NCI-H526 (cell line): ENCODE measurements around the gene CDKL2.
"Not testable (repeated sequence)": the region's sequence is repeated elsewhere in the genome, so short reads cannot be mapped to it uniquely, and the experiment has no call there.

ENCODE experiments used
- DNase-seq, 2 experiments: peaks; one replicate each; lab custom pipeline; 2025; lab: John Stamatoyannopoulos, UW

CDKL2 gene

DNA sequence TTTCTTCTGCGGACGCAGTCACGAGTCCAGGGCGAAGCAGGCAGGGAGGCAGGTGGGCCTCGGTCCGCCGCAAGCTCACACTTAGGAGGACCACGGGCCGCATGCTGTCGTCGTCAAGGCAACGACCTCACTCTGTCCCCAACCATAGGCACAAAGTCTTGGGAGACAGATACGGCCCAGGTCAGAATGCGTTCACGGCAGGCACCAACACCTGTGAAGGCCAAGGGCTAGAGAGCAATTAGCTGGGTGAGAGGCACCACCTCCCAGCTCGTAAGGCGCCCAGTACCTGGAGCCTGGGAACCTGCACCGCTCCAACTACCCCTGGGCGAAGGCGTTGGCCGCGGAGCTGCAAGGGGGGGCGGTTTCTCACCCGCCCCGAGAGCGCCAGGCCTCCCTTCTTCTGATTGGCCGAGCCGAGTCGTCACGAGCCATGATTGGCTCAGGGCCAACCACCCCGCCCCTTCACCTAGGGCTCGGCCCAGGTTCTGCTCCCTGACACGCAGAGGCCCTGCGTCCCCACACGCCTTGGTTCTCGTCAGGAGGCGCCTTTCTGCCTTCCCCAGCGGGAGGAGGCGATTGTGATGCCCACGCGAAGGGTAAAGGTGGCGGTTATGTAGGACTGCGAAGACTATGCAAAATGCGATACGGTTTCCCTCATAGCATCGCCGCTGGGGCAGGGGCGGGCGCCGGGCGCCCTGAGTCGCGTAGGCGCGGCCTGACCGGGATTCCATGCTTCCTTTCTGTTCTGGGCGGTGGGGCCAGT lies at the start of gene CDKL2:
Gene CDKL2 (minus strand): TSS at position 355 of the 763 bp plus-strand sequence. CDS start 4,540 bp downstream, outside the sequence.
- peak; percentile 62 to 90 for DNase-seq

DNA sequence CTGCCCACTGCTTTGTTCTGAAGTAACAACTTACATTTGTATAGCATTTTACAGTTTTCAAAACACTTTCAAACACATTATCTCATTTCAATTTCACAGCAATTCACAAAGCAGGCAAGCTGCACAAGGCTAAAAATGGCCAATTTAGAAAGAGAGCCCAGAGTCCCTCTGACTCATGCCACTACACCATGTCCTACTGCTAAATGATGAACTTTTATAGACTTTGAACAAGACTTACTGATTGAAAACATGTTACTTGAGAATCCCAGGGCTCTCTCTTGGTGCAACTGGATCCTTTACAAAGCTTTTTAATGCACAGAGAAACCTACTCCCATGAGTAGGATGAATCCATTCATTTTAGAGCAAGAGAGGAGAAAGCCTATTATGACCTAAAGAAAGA lies 48.6 kb upstream of the CDKL2 start:
- DNase-seq, result no peak

DNA sequence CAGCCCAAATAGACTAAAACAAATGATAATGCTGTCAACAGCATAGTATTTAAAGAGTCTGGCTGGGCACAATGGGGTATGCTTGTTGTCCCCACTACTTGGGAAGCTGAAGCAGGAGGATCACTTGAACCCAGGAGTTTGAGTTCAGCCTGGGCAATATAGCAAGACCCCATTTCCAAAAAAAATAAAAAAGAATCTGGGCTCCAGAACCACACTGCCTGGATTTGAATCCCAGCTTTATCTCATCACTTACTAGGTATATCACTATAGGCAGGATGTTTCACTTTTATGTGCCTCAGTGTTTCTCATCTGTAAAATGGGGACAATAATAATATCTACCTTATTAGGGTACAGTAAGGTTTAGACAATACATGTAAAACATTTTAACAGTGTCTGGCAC lies 48.1 kb upstream of the CDKL2 start:
- no peak for DNase-seq

DNA sequence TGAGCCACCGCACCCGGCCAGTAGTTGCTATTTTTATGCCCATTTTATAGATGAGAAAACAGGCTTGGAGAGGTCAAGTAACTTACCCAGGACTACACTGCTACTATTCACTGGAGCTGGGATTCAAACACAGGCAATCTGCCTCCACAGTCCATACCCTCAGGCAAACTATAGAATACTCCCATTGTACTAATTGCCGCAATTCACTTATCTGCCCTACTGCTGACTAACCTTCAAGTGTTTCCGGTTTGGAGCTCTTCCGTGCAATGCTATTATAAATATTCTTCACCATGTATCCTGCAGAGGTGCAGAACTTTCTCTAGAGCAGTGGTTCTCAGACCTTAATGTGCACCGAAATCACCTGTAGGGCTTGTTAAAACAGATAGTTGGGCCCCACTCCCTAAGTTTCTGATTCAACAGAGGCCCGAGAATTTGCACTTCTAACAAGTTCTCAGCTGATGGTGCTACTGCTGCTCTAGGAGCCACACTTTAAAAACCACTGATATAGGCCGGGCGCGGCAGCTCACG lies 44.7 kb upstream of the CDKL2 start:
- DNase-seq, result no peak

DNA sequence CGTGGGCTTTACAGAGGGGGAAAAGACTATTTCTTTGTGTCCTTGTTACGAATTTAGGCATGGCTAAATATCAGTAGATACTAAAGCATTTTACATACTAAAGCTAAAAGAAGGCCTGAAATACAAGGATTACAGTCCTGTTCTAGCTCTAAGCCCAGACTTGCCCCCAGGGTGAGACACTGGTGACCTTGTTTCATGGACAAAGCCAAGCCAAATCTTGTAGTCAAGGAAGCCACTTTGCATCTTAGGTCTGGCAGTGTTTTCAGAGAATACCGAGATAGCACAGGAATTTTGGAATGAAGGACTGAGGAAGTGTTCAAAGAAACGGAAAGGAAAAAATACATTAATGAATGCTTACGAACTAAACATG lies 43.6 kb upstream of the CDKL2 start:
- peak in 1 of 2 experiments; percentile 22 for DNase-seq

DNA sequence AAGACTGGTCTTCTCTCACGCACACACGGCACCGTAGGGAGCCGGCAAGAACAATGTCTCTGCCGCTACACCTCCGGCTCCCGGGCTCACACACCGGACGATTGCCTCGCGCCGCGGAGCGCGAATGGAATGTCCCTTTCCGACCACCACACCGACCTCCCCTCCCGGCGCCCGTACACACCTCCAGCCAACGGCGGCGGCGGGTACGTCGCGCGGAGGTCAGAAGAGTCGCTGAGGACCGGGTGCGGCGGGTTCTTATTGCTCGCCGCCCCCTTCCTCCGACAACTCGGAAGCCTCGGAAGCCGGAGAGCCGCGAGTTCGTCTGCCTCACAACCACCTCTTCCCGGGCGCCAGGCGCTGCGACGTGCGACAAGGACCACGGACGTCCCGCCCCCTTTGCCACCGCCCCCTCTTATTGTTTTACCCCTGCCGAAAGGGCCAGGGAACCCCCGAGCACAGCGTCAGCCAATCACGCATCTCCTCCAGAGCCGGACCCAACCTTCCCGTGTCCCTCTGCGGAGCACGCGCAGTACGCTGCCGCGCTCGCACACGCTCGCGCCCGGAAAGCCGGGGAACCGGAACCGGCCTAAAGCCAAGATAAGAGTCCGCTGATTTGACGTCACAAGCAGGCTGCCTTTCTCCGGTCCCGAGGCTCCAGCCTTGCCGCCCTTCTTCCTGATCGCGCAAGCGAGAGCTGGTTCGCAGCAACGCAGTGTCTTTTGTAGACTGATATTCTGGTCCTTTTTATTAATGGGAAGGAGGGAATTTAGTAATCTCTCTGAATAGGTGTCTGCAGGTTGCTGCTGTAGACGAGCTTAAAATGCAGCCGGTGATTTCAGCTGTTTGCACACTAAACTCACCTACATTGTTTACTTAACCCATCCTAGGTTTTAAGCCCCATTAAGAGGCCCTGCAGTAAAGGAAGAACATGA lies 43.0 kb upstream of the CDKL2 start, which contains the start of gene G3BP2:
Gene G3BP2 (minus strand): TSS at position 385 of the 932 bp plus-strand sequence. CDS start 11,386 bp downstream, outside the sequence.
- DNase-seq, result peak; percentile 93 to 97

DNA sequence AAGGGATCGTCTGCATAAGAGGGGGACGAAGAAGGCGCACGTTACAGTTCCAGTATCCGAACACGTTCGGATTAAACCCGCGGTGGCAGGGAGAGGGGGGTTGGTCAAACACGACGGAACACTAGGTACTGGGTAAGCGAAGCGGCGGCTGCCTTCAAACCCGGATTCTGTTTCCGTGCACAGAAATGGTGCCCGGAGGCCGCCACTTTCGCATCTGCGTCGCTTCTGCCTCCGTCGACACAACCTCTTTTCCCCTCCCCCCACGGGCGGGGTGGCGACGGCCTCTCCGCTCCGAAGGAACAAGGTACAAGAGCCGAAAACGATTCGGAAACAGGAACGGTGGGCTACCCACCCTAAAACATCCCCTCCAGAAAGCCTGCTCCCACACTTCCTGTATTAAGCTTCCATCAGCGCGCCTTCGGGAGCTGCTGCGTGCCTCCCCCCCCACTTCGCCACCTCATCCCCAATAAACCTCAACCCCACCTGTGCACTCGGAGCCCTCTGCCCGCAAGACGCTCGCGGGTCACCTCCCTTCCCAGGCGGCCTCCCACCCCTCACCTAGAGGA lies 42.2 kb upstream of the CDKL2 start:
- peak; percentile 28 to 61 for DNase-seq

DNA sequence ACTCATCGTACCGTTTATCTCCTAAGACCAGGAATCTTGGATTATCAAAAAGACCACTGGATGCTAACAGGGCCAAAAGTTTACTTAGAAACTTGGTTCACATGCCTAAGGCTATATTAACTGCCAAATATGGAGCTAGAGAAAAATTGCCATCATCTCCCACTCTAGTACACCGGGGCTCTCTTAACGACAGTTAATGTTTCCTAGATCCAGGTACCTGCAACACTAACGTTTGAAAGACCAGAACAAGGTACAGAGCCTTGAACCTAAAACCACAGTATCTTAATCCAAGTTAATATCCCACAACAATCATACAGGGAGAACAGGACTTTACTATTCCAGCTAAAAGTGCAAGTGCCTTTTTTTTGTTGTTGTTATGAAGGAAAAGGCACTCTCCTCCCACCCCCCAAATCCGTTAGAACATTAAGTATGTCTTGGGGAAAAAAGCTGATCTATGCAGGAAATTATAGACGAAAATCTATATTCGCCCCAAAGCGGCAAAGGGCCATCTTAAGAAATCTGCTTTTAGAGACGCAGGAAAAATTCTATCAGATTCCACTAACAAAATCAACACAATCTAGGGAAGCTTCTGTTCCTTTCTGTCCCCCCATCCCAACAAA lies 41.6 kb upstream of the CDKL2 start:
- peak in 1 of 2 experiments; percentile 5 for DNase-seq

DNA sequence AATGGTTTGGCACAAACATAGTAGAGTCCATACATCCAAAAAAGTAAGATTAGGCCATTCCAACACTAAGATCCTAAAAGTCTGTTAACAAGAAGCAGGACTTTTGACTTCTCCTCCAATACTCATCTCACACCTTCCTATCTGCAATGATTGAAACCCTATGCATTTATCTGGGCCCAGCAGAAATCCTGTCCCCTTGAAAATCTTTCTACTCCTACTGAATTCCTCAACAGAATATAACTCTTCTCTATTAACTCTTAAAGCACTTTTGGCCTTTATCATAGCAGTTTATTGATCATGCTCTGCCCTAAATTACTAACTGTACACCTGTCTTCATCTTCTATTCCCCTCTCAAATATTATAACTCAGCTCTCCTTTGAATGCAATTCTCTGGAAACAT lies 38.3 kb upstream of the CDKL2 start:
- no peak for DNase-seq

DNA sequence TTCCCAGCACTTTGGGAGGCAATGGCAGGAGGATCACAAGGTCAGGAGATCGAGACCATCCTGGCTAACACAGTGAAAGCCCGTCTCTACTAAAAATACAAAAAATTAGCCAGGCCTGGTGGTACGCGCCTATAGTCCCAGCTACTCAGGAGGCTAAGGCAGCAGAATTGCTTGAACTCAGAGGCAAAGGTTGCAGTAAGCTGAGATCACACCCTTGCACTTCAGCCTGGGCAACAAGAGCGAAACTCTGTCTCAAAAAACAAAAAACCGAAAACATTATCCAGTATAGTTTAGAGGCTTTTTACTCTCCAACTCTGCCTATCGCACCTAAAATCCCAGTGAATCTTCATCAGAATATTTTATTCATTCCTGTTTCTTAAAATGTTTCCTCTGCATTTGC lies 37.3 kb upstream of the CDKL2 start:
- not testable (repeated sequence) for DNase-seq

DNA sequence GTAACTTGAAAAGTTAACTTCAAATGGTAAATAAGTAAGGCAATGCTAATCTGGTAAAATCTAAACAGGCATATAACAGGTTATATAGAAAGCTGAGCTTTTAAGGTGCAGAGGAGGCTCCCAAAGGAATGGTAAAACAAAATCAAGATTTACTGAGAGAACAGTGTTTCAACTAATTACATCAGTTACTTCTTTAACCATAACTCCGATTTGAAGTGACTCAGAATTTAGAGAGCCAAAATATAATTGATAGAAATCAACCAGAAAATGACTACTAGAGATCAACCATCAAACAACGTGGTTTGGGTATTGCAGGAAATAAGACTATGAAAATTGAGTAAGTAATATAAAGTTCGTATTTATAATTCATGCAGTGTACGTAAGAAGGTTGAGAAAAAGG lies 36.0 kb upstream of the CDKL2 start:
- DNase-seq, result no peak

DNA sequence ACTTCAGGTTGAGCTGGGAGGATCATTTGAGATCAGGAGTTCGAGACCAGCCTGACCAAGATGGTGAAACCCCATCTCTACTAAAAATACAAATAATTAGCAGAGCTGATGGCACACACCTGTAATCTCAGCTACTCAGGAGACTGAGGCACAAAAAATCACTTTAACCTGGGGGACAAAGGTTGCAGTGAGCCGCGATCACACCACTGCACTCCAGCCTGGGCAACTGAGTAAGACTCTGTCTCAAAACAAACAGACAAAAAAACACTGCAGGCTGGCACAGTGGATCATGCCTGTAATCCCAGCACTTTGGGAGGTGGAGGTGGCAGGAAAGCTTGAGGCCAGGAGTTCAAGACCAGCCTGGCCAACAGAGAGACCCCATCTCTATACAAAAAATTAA lies 34.3 kb upstream of the CDKL2 start:
- DNase-seq, result not testable (repeated sequence)

DNA sequence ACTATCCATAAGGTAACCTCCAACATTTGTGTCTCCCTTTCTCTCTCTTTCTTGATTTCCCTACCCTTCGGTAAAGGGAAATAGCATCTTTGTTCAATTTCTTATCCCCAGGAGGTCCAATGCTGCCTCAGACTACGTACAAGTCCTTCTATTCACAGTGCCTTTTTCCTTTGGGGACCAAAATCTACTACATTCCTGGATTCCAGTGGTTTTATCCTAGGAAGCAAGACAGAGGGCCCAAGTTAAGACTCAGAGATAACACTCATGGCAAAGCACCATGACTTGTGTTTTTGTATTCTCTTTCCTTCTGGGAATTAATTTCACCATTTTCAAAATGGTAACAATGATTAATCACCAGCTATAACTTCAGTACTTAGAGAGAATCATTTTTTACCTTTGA lies 32.3 kb upstream of the CDKL2 start:
- DNase-seq, result no peak

DNA sequence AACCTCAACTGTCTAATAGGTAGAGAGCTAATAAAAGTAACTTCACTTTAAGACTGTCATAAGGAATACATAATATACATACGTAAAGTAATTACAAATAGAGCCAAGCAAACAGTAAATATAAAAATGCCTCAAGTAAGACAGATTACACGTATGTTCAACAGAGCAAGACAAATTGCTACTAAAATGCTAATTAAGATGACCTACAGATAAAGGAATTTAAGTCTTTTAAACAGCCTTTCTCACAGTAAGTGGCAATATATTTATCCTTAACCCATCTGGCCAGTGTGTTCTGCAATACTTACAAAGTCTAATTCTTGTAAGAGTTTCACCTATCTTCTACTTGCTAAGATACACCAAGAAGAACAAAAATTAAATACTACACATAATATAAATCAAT lies 30.2 kb upstream of the CDKL2 start:
- DNase-seq, result no peak

DNA sequence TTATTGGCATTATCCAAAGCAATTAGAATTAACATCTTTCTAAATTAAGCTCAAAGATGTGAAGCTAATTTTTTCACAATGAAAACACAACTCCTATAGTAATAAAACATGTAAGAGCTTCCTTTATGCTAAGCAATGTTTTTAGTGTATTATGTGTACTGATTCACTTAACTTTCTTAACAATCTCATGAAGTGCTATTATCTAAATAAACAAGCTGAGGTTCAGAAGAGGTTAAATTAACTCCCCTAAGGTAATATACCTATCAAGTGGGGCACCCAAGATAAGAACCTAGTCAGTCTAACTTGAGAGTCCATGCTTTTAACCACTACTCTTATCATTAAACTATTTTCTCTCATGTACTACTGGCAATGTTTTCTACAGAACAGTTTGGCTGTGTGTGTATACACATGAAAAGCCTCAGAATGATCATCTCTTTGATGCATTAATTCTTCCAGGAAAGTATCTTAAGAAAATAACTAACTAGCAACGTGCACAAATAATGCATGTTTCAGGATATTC lies 29.2 kb upstream of the CDKL2 start:
- no peak for DNase-seq

DNA sequence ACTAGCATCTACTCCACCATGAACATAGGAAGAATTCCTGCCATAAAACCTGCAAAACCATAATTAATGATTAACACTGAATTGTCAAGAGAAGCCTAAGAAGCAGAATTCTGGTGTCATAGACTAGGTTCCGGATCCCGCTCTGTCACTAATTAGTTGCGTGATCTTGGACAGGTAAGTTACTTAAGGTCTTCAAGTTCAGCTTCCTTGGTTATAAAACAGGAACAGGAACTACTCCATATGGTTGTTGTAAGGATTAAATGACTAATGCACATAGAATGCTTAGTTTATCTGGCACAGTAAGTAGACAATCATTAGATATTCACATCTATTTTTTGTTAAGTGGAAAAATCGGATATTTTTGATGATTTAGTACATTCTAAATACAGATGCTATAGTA lies 28.5 kb upstream of the CDKL2 start:
- DNase-seq, result no peak

DNA sequence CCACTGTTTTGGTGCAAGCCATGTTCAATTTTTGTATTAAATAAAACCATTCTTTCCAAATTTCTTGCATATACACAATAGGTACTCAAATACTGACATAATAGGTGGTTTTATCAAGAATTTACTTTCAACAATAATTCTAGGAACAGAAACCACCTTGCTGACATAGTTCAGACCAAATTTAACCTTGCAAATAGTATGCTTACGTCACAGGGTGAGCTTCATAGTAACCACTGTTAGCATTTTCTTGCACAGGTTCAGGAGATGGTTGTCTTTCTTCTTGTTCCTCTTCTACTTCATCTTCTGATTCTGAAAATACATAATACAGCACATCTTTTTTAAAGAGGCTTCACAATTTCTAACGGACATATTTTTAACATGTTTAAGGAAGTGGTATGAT lies 25.2 kb upstream of the CDKL2 start:
- no peak for DNase-seq

DNA sequence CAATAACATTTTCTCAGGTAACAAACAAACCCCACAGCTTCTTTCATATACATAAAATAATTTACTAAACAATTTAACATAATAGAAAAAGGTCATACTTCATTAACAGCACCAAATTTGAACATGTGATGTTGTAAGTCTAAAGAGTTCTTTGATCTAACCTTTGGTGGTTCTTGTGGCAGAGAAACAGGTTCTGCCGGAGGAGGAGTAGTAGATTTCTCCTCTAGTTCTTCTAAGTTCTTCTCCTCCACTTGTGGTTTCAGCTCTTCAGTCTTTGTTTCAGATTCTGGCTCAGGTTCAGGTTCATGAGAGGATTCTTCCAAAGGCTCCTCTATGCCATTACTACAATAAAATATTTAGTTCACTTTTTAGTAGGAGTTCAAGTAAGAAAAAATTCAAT lies 24.6 kb upstream of the CDKL2 start:
- no peak for DNase-seq

DNA sequence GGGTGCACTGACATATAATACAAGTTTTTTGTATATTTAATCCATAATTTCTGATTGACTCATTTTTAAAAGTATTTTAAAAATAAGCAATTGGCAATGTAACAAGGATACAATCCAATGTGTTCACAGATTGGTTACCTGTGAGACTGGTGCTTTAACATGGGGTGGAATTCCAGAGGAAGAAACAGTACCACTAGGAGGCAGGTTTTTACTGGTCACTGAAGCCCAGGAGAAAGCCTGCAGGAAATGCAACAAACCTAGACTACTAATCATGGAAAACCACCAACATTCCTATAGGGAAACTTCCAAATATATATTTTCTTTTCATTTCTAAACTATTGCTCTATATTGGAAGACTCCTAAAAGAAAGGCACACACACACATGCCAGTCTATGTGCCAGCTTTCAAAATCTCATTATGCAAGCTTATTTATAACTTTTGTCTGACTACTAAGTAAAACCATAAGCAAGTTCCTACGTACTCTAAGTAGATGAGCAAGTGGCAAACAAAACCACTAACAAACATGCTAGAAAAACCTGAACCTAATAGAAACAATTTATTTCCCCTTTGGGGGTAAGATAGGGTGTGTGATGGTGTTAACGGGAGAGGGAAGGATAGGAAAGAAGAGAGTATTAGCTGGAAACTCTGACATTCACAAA lies 23.6 kb upstream of the CDKL2 start:
- peak in 1 of 2 experiments; percentile 36 for DNase-seq

DNA sequence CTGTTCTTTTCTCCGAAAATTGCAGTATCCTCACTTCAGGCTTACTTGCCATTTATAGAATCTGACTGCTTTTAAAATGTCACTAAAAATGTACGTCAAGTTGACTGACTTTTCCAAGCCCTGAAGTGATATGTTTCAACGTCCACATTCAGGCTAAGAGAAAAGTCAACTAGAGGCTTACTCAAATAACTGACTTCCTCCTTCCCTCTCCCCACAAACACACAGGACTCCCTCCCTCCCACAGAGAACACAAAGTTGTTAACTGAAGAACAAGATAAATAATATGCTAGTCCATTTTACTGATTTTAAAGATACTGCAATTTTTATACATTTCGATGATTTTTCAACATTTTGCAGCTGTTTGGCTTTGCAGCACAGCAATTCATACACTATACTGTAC lies 13.8 kb upstream of the CDKL2 start:
- DNase-seq, result no peak

DNA sequence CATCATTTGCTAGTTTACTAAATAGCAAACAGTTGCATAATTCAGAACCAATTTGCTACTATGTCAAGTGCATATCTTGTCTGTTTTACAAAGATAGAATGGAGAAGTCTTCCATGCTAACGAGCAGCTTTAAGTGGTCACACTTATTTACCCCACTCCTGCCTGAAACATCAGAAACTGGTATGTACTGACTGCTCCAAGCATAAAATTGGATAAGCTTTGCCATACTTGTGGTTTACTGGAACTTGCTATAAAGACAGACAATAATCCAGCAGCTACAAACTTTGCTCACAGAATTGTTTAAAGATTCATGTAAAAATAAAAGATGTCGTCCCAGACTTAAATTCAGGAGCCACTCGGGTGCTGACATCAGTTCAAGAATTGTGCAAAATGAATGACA lies 13.3 kb upstream of the CDKL2 start:
- no peak for DNase-seq
